Measurements from ENCODE around the gene TNFSF4. TPM values are rescaled to one million over a fixed set of nuclear protein-coding genes. Genes with fewer than 3 reads are reported as not detected.

The TNFSF4 gene
- total RNA-seq, 4 donors from 2014 or later = 1.1 to 2.5 (median 1.5) TPM; not detected in 1

GRCh38 chr1:173204693-173205092, 2.4 kb downstream of the TNFSF4 start:
- TF ChIP-seq CTCF (IDR thresholded peaks at IDR 0.05) (no peak), POLR2A (IDR thresholded peaks at IDR 0.05) (no peak)
- Histone ChIP-seq H3K27ac (no peak overlapping the region), H3K9me3 (no peaks in the 10 kb centered on the region), H3K36me3 (no peaks in the 10 kb centered on the region), H3K4me1 (no peaks in the 10 kb centered on the region), H3K27me3 (no peaks in the 10 kb centered on the region), H3K4me3 (no peak overlapping the region)
- DNase-seq = no peak
- intact Hi-C loops (cut with DNase I; ENCODE audit: low total_unique reads) = no loop called here

DNA sequence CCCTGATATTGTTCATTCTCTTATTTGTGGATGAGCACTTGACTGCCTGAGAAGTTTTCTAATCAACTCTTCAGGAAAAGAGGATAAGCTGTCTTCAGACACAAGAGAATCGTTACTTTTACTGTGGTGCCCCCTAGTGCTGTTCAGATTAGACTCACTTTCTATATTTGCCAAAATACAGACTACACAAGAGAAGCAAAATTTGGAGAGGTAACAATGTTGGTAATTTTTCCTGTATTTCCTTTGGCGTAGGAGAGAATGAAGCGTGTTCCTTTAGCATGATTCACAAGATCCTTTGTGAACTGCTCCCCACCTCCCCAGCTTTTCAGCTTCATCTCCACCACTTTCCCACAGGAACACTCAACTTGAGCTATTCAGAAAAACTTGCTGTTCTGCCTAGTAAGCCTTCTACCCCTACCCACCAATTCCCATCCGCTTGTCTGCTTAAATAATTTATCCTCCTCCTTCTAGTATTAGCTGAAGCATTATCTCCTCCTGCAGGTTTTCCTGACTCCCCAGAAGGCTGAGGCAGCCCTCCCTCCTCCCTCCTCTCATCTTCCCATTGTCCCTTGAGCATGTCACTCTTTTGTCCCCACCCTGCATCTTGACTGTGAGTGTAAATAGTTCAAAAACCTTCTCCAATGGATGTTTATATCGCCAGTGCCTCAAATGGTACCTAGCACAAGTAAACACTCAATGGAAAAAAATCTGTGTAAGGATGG, 4.5 kb downstream of the TNFSF4 start:
- Histone ChIP-seq H3K9me3 (no peaks in the 10 kb centered on the region), H3K27me3 (no peaks in the 10 kb centered on the region), H3K4me3 (no peak overlapping the region), H3K4me1 (no peaks in the 10 kb centered on the region), H3K27ac (no peak overlapping the region), H3K36me3 (no peaks in the 10 kb centered on the region)
- peak; percentile 38 to 66 (median 58) for TF ChIP-seq CTCF (IDR thresholded peaks at IDR 0.05)
- no peak for TF ChIP-seq POLR2A (IDR thresholded peaks at IDR 0.05)
- intact Hi-C loops (cut with DNase I; ENCODE audit: low total_unique reads) = no loop called here
- DNase-seq = no peak

GRCh38 chr1:173201969-173202368, 5.2 kb downstream of the TNFSF4 start:
- H3K4me3 ChIP-seq = no peak overlapping the region
- no peak for DNase-seq
- no peak for TF ChIP-seq POLR2A (IDR thresholded peaks at IDR 0.05)
- TF ChIP-seq CTCF (IDR thresholded peaks at IDR 0.05) = no peak
- H3K27ac ChIP-seq = no peak overlapping the region
- H3K27me3 ChIP-seq = no peaks in the 10 kb centered on the region
- H3K4me1 ChIP-seq = no peaks in the 10 kb centered on the region
- H3K9me3 ChIP-seq = no peaks in the 10 kb centered on the region
- H3K36me3 ChIP-seq = no peaks in the 10 kb centered on the region
- intact Hi-C loops (cut with DNase I; ENCODE audit: low total_unique reads) = no loop called here

GRCh38 chr1:173195596-173196088, 11.5 kb downstream of the TNFSF4 start:
- Histone ChIP-seq H3K27me3 (no peaks in the 10 kb centered on the region), H3K36me3 (no peaks in the 10 kb centered on the region), H3K4me3 (no peak overlapping the region), H3K9me3 (no peaks in the 10 kb centered on the region), H3K27ac (no peak overlapping the region), H3K4me1 (no peaks in the 10 kb centered on the region)
- no peak for TF ChIP-seq POLR2A (IDR thresholded peaks at IDR 0.05)
- TF ChIP-seq CTCF (IDR thresholded peaks at IDR 0.05) = no peak
- intact Hi-C loops (cut with DNase I; ENCODE audit: low total_unique reads) = no loop called here
- no peak for DNase-seq

GRCh38 chr1:173193639-173194038, 13.5 kb downstream of the TNFSF4 start:
- Histone ChIP-seq H3K4me3 (no peak overlapping the region), H3K4me1 (no peaks in the 10 kb centered on the region), H3K9me3 (no peaks in the 10 kb centered on the region), H3K27me3 (no peaks in the 10 kb centered on the region), H3K27ac (no peak overlapping the region), H3K36me3 (no peaks in the 10 kb centered on the region)
- no peak for DNase-seq
- intact Hi-C loops (cut with DNase I; ENCODE audit: low total_unique reads) = no loop called here
- TF ChIP-seq POLR2A (IDR thresholded peaks at IDR 0.05) (no peak), CTCF (IDR thresholded peaks at IDR 0.05) (no peak)
